ENCODE data around the gene ABRAXAS1.
"Not testable (repeated sequence)": the region's sequence is repeated elsewhere in the genome, so short reads cannot be mapped to it uniquely, and the experiment has no call there.

Gene ABRAXAS1
- total RNA-seq = 24.9 to 37.0 reads per million in 2 donors

DNA sequence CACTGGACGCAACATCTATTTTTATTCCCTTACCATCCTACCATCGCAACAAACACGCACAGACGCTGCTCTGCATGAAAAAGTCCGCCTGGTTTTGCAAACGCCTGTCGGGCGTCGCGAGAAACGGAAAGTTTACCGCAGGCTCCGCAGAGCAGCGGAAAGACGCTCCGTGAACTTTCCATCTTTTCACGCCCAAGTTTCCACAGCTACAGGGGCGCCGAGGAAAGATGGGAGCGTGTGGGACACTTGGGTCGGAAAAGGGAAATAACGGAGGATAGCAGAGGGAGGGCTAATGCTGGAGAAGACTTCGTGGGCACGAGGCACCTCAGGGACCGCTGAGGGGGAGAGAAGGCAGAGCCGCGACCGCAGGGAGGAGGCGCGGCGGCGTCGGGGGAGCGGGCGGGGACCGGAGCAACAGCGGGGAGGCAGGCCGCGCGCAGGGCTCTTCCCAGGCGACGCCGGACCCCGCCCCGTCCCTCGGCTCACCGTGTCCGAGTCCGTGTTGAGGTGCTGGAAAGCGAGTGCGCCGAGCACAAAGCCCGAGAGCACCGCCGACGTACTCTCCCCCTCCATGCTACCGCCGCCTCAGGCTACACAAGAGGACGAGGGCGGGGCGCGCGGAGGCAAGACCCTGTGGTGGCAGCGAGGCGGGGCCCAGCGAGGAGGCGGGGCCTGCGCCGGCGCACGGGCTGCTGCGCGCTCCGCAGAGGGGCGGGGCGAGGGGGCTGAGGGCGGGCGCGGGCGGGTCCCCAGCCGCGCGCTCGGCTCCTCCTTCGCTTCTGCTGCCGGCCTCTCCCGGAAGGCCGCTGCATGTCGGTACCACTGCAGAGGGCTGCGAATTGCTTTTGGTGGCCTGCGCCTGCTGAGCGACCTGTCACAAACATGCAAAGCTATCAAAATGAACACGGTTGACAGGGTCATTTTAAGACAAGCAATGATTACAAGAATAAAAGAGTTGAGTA lies at the start of gene ABRAXAS1:
Gene ABRAXAS1, minus strand, starts transcription at position 601 of the 962 bp plus-strand sequence. Its CDS starts 28 bp downstream, at position 573.
- DNase-seq = peak; percentile 88 to 97 (median 91)

DNA sequence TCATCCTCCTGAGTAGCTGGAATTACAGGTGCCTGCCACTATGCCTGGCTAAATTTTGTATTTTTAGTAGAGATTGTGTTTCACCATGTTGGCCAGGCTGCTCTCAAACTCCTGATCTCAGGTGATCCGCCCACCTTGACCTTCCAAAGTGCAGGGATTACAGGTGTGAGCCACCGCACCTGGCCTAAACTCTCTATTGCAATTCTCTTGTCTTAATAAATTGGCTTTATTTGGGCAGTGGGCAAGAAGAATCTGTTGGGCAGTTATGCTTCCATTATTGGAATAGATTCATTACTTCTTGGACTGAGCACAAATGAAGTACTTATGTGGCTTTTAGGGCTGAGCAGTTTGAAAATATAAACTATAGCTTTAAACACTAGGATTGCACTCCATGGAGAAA lies 42.8 kb upstream of the ABRAXAS1 start:
- no peak for DNase-seq

GRCh38 chr4:83522239-83522638 lies 37.3 kb upstream of the ABRAXAS1 start:
- DNase-seq = no peak

DNA sequence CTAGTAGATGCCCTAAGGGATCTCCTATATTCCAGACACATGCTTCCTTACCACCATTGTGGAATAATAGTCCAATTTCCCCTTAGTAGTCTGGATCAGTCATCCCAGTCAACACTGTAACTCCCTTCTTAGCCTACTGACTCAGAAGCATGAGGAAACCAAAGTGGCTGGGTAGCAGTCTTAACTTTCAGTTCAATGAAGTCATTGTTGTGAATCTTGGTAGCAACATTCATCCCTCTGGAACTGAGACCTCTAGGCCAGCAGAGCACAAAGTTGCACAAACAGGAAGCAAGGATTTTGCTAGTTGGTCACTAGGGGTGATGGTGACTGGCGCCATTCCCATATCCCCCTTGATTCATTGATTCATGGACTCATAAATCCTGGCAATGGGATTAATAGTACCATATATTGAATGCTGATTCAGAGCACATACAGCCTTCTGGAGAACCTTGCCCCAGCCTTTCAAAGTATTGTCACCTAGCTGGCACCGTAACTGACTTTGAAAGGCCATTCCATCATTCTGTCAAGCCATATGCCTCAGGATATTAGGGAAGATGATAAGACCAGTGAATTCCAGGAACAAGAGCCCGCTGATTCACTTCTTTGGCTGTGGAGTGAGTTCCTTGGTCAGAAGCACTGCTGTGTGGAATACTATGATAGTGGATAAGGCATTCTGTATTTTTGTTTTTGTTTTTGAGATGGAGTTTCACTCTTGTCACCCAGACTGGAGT lies 31.3 kb upstream of the ABRAXAS1 start:
- no peak for DNase-seq

- DNase-seq = no peak
These were observed 25.5 kb upstream of the ABRAXAS1 start for GRCh38 chr4:83510442-83510841.

- peak in 4 of 5 experiments; percentile 22 to 61 (median 32) for DNase-seq
These were observed 24.3 kb upstream of the ABRAXAS1 start for GRCh38 chr4:83509156-83509585.

DNA sequence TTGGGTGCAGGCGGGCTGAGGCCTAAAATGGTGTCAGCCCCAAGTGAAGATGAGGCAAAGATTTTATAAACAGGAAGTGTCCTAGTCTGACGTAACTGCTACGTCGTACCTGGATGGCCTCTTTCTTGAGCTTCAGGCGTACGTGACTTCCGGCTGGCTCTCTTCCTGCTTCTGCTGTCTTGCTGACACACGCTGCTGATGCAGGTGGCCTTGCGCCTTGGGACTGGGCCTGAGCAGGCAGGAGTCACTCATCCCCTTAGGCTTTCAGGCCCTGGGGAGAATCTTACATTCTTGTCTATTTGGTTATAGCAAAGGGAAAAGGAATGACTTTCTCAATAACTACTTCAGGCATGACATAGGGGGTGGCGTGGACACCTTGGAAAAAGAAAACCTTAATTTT lies 20.1 kb upstream of the ABRAXAS1 start:
- no peak for DNase-seq

- DNase-seq = no peak
These were observed 19.6 kb upstream of the ABRAXAS1 start for GRCh38 chr4:83504503-83504902.

GRCh38 chr4:83503974-83504373 lies 19.1 kb upstream of the ABRAXAS1 start:
- DNase-seq = peak in 1 of 5 experiments; percentile 65

DNA sequence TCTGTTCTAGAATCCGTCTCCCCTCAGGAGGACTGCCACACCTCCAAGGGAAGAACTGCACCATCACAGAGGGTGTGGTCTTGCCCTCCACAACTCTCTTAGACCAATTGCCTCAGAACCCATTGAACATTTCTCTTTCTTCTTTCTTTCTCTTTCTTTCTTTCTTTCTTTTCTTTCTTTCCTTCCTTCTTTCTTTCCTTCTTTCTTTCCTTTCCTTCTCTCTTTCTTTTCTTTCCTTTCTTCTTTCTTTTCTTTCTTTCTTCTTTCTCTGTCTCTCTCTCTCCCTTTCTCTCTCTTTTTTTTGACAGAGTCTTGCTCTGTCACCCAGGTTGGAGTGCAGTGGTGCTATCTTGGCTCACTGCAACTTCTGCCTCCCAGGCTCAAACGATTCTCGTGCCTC lies 16.8 kb upstream of the ABRAXAS1 start:
- DNase-seq = not testable (repeated sequence)

GRCh38 chr4:83498187-83498586 lies 13.3 kb upstream of the ABRAXAS1 start:
- DNase-seq = no peak

GRCh38 chr4:83496085-83496917 lies 11.4 kb upstream of the ABRAXAS1 start:
- DNase-seq = not testable (repeated sequence)

DNA sequence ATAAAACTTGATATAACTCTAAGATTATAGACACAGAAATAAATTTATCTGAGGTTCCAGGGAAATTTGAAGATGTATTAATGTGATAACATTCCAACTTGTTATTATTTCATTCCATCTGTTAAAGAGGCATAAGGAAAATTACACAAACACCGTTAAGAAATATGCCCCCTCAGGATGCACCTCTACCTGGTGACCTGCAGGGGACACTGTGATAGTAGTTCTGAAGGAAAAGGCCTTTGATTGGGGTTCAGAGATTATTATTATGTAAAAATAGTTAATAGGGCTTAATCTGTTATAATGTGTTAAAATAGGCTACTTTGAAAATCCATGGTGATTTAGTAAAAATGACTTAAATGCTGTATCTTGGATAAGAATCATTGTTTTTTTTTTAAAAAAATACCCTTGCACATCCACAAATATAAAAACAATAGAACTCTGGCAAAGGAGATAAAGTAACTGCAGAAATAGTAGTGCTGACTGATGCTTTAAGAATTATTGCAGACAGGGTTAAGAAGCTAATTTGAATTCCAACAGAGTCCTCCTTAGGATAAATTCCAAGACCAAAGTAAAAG lies 6.1 kb upstream of the ABRAXAS1 start:
- DNase-seq = peak in 1 of 5 experiments; percentile 40

DNA sequence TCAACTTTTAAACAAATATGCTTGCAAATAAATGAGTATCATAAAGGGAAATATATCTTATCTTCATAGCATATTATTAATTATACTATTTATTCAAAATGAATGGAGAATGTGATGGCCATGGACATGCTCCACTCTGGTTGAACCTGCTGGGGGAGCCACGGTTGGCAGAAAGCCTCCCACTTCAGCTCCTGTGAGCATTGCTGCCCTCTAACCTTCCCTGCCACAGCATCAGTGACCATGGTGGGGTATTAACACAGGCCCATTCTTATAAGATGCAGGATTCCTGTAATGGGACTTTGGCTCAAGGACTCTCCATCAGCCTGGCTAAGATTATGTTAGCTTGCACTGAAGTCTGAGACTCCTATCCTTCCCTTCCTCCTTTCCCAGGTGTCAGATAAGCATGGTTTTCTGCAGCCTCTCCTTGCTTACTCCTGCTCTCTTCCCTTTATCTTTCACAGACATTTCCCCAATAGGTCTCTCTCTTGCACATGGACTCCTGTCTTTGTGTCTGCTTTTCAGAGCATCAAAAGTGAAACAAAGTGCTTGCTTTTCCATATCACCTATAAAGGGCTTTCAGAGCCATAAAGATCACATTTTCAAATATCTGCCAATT lies 4.9 kb upstream of the ABRAXAS1 start:
- DNase-seq = no peak

- no peak for DNase-seq
These were observed 1.7 kb upstream of the ABRAXAS1 start for GRCh38 chr4:83486457-83487129.

GRCh38 chr4:83473966-83474365 lies 10.9 kb downstream of the ABRAXAS1 start:
- DNase-seq = no peak

DNA sequence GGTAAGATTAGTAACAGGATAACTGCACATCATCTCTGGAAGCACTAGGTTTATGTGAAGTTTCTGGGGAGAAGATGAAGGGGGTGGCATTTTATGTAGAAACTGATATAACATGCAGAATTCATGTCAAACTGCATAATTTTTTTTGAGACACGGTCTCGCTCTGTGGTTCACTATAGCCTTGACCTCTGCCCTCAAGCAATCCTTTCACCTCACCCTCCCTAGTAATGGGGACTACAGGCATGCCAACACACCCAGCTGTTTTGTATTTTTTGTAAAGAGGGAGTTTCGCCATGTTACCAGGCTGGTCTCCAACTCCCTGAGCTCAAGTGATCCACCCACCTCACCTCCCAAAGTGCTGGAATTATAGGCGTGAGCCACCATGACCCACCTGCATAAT lies 11.5 kb downstream of the ABRAXAS1 start:
- no peak for DNase-seq

GRCh38 chr4:83456184-83456501 lies 28.8 kb downstream of the ABRAXAS1 start:
- DNase-seq = no peak

DNA sequence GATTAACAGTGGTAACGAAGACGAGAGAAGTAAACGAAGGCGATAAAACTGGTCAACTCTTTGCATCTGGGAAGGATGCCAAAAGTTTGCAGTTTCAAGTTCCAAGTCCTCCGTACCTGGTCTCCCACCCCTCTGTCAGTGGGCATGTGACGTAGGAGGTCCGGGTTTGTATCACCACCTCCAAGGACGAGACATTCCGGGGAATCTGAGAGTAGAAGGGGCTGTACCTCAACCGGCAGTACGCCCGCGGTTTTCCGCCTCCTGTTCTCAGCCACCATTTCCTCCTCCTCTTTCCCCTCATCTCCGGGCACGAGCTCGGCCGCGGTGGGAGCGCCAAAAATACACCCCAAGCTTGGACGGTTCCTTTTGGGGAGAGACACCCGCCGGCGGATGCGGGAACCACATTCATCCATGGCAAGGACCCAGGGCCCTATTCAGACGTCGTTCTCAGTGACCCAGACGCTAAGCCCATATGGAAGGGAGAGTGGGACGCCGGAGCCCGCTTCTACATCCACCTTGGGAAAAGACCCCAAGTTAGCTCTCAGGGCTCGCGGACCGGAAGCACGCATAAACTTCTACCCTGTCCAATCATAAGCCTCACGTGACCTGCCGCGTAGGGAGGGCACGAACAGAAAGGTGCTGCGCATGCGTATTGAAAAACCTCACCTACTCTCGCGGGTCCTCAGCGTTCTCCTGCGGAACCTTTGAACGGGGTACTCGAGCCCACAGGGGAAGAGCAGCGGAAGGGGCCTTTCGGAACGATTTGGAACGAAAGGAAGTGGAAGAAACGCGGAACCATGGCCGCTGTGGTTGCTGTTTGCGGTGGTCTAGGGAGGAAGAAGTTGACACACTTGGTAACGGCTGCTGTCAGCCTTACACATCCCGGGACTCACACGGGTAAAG lies 29.4 kb downstream of the ABRAXAS1 start, which contains the start of the genes HELQ and MRPS18C:
Gene HELQ, minus strand, starts transcription at position 543 of the 903 bp plus-strand sequence. Its CDS starts 130 bp downstream, at position 413.
Gene MRPS18C, plus strand, starts transcription at position 778 of the 903 bp plus-strand sequence. Its CDS starts 20 bp downstream, at position 798.
- DNase-seq = peak; percentile 77 to 100 (median 93)

GRCh38 chr4:83454686-83455085 lies 30.2 kb downstream of the ABRAXAS1 start:
- DNase-seq = peak in 1 of 5 experiments; percentile 36

Measured in T-helper 2 cell (primary cell).